H9 (cell line): ENCODE measurements around the gene PGGHG. TPM values are rescaled to one million over a fixed set of nuclear protein-coding genes. Genes with fewer than 3 reads are reported as not detected.
A peak's percentile ranks its signal among the peaks of the same experiment; 100 is the strongest.

ENCODE experiments used
- DNase-seq: peaks from one replicate; pipeline ENCODE4 v3.0.0-alpha.2; 2017
- H2AFZ ChIP-seq: one replicate; pipeline ENCODE4 v1.6.1; 2013; ENCODE audit warnings: mild to moderate bottlenecking, low read length, control low read depth, moderate library complexity
- H2AK5ac ChIP-seq: 2 replicates; pipeline ENCODE4 v1.6.1; 2013; ENCODE audit warnings: low read length, control low read depth, mixed read lengths; ENCODE audit not compliant: insufficient read length
- H2BK120ac ChIP-seq: one replicate; pipeline ENCODE4 v1.6.1; 2013; ENCODE audit warnings: low read depth, mild to moderate bottlenecking, low read length, control low read depth, inconsistent platforms; ENCODE audit not compliant: poor library complexity, severe bottlenecking
- H2BK12ac ChIP-seq: 2 replicates; pipeline ENCODE4 v1.6.1; 2013; ENCODE audit warnings: low read length, control low read depth, mixed read lengths, low read depth; ENCODE audit not compliant: insufficient read length
- H2BK15ac ChIP-seq: 2 replicates; pipeline ENCODE4 v1.6.1; 2013; ENCODE audit warnings: low read depth, low read length, control low read depth
- H2BK20ac ChIP-seq: one replicate; pipeline ENCODE4 v1.6.1; 2013; ENCODE audit warnings: low read depth, mild to moderate bottlenecking, low read length, control low read depth, inconsistent platforms; ENCODE audit not compliant: poor library complexity, severe bottlenecking
- H2BK5ac ChIP-seq: 2 replicates; pipeline ENCODE4 v1.6.1; 2013; ENCODE audit warnings: low read length, control low read depth, mixed read lengths; ENCODE audit not compliant: insufficient read length
- H3K14ac ChIP-seq: 2 replicates; pipeline ENCODE4 v1.6.1; 2013; ENCODE audit warnings: low read length, control low read depth; ENCODE audit not compliant: insufficient read depth
- H3K18ac ChIP-seq: 2 replicates; pipeline ENCODE4 v1.6.1; 2013; ENCODE audit warnings: low read depth, mild to moderate bottlenecking, mixed read lengths, low read length, control low read depth; ENCODE audit not compliant: insufficient read length
- H3K23ac ChIP-seq: 2 replicates; pipeline ENCODE4 v1.6.1; 2013; ENCODE audit warnings: low read length, control low read depth, mixed read lengths, low read depth; ENCODE audit not compliant: insufficient read length
- H3K23me2 ChIP-seq: 2 replicates; pipeline ENCODE4 v1.6.1; 2013; ENCODE audit warnings: low read depth, mild to moderate bottlenecking, mixed read lengths, low read length, control low read depth; ENCODE audit not compliant: insufficient read length, poor library complexity, severe bottlenecking
- H3K27ac ChIP-seq: 2 replicates; pipeline ENCODE4 v1.5.1; 2013; ENCODE audit warnings: low read length, control low read depth, mixed read lengths, low read depth; ENCODE audit not compliant: insufficient read length
- H3K27me3 ChIP-seq: 2 replicates; pipeline ENCODE4 v1.6.1; 2013; ENCODE audit warnings: low read length, control low read depth, inconsistent platforms; ENCODE audit not compliant: insufficient read depth
- H3K4ac ChIP-seq: 2 replicates; pipeline ENCODE4 v1.6.1; 2013; ENCODE audit warnings: low read depth, mild to moderate bottlenecking, control low read depth, inconsistent platforms, low read length, moderate library complexity
- H3K4me1 ChIP-seq: 2 replicates; pipeline ENCODE4 v1.6.1; 2013; ENCODE audit warnings: low read length, control low read depth, inconsistent platforms; ENCODE audit not compliant: insufficient read depth
- H3K4me2 ChIP-seq: 2 replicates; pipeline ENCODE4 v1.6.1; 2013; ENCODE audit warnings: low read length, control low read depth, mixed read lengths; ENCODE audit not compliant: insufficient read length, insufficient read depth
- H3K56ac ChIP-seq: 2 replicates; pipeline ENCODE4 v1.6.1; 2013; ENCODE audit warnings: low read depth, mild to moderate bottlenecking, mixed read lengths, low read length, control low read depth; ENCODE audit not compliant: insufficient read length
- H3K79me1 ChIP-seq: 2 replicates; pipeline ENCODE4 v1.6.1; 2013; ENCODE audit warnings: low read depth, mild to moderate bottlenecking, moderate library complexity, low read length, control low read depth, inconsistent platforms; ENCODE audit not compliant: insufficient read depth, poor library complexity, severe bottlenecking
- H3K79me2 ChIP-seq: 2 replicates; pipeline ENCODE4 v1.6.1; 2013; ENCODE audit warnings: low read length, control low read depth, inconsistent platforms; ENCODE audit not compliant: insufficient read depth
- H3K9ac ChIP-seq: 2 replicates; pipeline ENCODE4 v1.6.1; 2013; ENCODE audit warnings: low read length, control low read depth, mixed read lengths; ENCODE audit not compliant: insufficient read length; ENCODE audit errors: extremely low read depth
- H3K9me3 ChIP-seq: one replicate; pipeline ENCODE4 v1.6.1; 2013; ENCODE audit warnings: low read depth, low read length, inconsistent platforms; ENCODE audit not compliant: control insufficient read depth
- H3T11ph ChIP-seq: one replicate; pipeline ENCODE4 v1.6.1; 2013; ENCODE audit warnings: mild to moderate bottlenecking, low read length, control low read depth, inconsistent platforms
- H4K20me1 ChIP-seq: one replicate; pipeline ENCODE4 v1.6.1; 2013; ENCODE audit not compliant: control insufficient read depth, insufficient read length, insufficient read depth
- H4K5ac ChIP-seq: 2 replicates; pipeline ENCODE4 v1.6.1; 2013; ENCODE audit warnings: low read depth, mild to moderate bottlenecking, mixed read lengths, low read length, control low read depth; ENCODE audit not compliant: insufficient read length
- H4K8ac ChIP-seq: replicated peaks from 2 replicates; pipeline ENCODE4 v1.6.1; 2013; ENCODE audit warnings: low read length, control low read depth, mixed read lengths, low read depth; ENCODE audit not compliant: insufficient read length
- H4K91ac ChIP-seq: 2 replicates; pipeline ENCODE4 v1.6.1; 2013; ENCODE audit warnings: low read depth, mild to moderate bottlenecking, moderate library complexity, mixed read lengths, low read length, control low read depth; ENCODE audit not compliant: insufficient read length
- H3K27ac Mint-ChIP-seq, 3 experiments: 2 replicates in 2 of 3; 3 replicates in 1 of 3; pipeline ENCODE4 v1.8.0; 2020 to 2021; ENCODE audit warnings: mixed read lengths in 3 of 3, mild to moderate bottlenecking in 1 of 3, moderate library complexity in 1 of 3
- H3K27me3 Mint-ChIP-seq: 2 replicates; pipeline ENCODE4 v1.8.0; 2021; ENCODE audit warnings: low read depth, mild to moderate bottlenecking, moderate library complexity, mixed read lengths
- H3K36me3 Mint-ChIP-seq, 3 experiments: 2 replicates in 2 of 3; 3 replicates in 1 of 3; pipeline ENCODE4 v1.8.0; 2020 to 2021; ENCODE audit warnings: low read depth in 3 of 3, mixed read lengths in 3 of 3; ENCODE audit not compliant: insufficient read depth in 1 of 3
- H3K4me1 Mint-ChIP-seq, 2 experiments: 2 replicates each; pipeline ENCODE4 v1.8.0; 2020; ENCODE audit warnings: mixed read lengths in 2 of 2
- H3K4me3 Mint-ChIP-seq, 2 experiments: 2 replicates in 1 of 2; 3 replicates in 1 of 2; pipeline ENCODE4 v1.8.0; 2020 to 2021; ENCODE audit warnings: mild to moderate bottlenecking in 2 of 2, mixed read lengths in 2 of 2, moderate library complexity in 1 of 2
- H3K9me3 Mint-ChIP-seq, 2 experiments: 2 replicates in 1 of 2; 3 replicates in 1 of 2; pipeline ENCODE4 v1.8.0; 2020; ENCODE audit warnings: mild to moderate bottlenecking in 2 of 2, mixed read lengths in 2 of 2, moderate library complexity in 1 of 2
- CTCF ChIP-seq: fragments of 200-600 bp; sonication (generic); conservative IDR thresholded peaks from 3 replicates; pipeline ENCODE4 v1.8.0; 2021; ENCODE audit warnings: antibody characterized with exemption, mild to moderate bottlenecking
- WGBS: extraction: QIAGEN DNeasy Blood & Tissue Kit; methylation state at CpG from one replicate; pipeline ENCODE4 v1.1.7; 2013; ENCODE audit warnings: missing lambda C conversion rate, low lambda C conversion rate, mixed read lengths; ENCODE audit not compliant: insufficient read length; ENCODE audit errors: extremely low coverage; 5-methylcytosine and 5-hydroxymethylcytosine counted together
- total RNA-seq: library from RNA; stranded (reverse); gene quantifications from 2 replicates; pipeline ENCODE4 v1.2.1, GENCODE V29; 2021

Gene PGGHG
- total RNA-seq, 1 experiment from 2014 or later: 58.3 TPM

GRCh38 chr11:336659-337198 lies 47.8 kb downstream of the PGGHG start:
- no peak for TF ChIP-seq CTCF
- Histone ChIP-seq H2BK5ac (no peak overlapping the region), H3K27me3 (no peaks in the 10 kb centered on the region), H3K4me2 (no peak overlapping the region), H3K9me3 (no peaks in the 10 kb centered on the region), H3K56ac (no peak overlapping the region), H3K27ac (no peak overlapping the region), H2AK5ac (no peak overlapping the region), H2BK20ac (no peak overlapping the region), H2BK12ac (no peak overlapping the region), H3K79me2 (no peaks in the 10 kb centered on the region), H3T11ph (no peak overlapping the region), H2AFZ (no peak overlapping the region), H3K18ac (no peak overlapping the region), H4K91ac (no peak overlapping the region), H3K23ac (no peak overlapping the region), H3K4ac (no peak overlapping the region), H3K23me2 (no peaks in the 10 kb centered on the region), H4K20me1 (no peaks in the 10 kb centered on the region), H2BK15ac (no peak overlapping the region), H3K14ac (no peak overlapping the region), H3K79me1 (no peaks in the 10 kb centered on the region), H4K8ac (no peak overlapping the region), H3K4me1 (peaks cover 12% of the 10 kb centered on the region), H2BK120ac (no peak overlapping the region), H4K5ac (no peak overlapping the region), H3K9ac (no peak overlapping the region)
- Mint-ChIP-seq H3K36me3 (peaks cover 4 to 20% (median 9%) of the 10 kb centered on the region in 3 experiments; a peak in 6 of 7 replicates), H3K9me3 (peaks cover 16 to 20% of the 10 kb centered on the region in 2 experiments), H3K4me3 (no peak overlapping the region), H3K27ac (peak overlapping the region in 2 of 3 experiments; percentile 7 to 55; a peak in 4 of 7 replicates), H3K4me1 (peaks cover 48 to 52% of the 10 kb centered on the region in 2 experiments), H3K27me3 (peaks cover 3% of the 10 kb centered on the region)
- no CpG with 5 or more reads among the region's 4 CpGs for WGBS
- DNase-seq: no peak
